Epithelial cell of prostate (primary cell): ENCODE measurements around the gene SPATA20.

Experiments
- DNase-seq: peaks from one replicate; pipeline ENCODE4 v3.0.0-alpha.2; 2011; ENCODE audit warnings: low read depth, low spot score
- H3K27ac ChIP-seq: fragments of 450-650 bp; 2 replicates; pipeline ENCODE4 v1.5.1; 2017; ENCODE audit warnings: mild to moderate bottlenecking

The SPATA20 gene

GRCh38 chr17:50547035-50547735, at the start of gene SPATA20:
Gene SPATA20 (plus strand): TSS chr17:50547174. CDS start chr17:50547209, 35 bp downstream.
- no peak for DNase-seq
- H3K27ac ChIP-seq = peak within 1 kb of the TSS; percentile 46

- H3K27ac ChIP-seq = peak overlapping the region; percentile 55
- DNase-seq = peak; percentile 41
Measured at GRCh38 chr17:50498021-50498874, 48.7 kb upstream of the SPATA20 start.

GRCh38 chr17:50499270-50499669, 47.7 kb upstream of the SPATA20 start:
- no peak for DNase-seq
- no peak overlapping the region for H3K27ac ChIP-seq

GRCh38 chr17:50499721-50500120, 47.3 kb upstream of the SPATA20 start:
- H3K27ac ChIP-seq = no peak overlapping the region
- no peak for DNase-seq

- DNase-seq = no peak
- no peak overlapping the region for H3K27ac ChIP-seq
Measured at GRCh38 chr17:50501054-50501453, 45.9 kb upstream of the SPATA20 start.

GRCh38 chr17:50502301-50502990, 44.5 kb upstream of the SPATA20 start:
- no peak for DNase-seq

GRCh38 chr17:50505591-50506130, 41.3 kb upstream of the SPATA20 start:
- DNase-seq = no peak
- H3K27ac ChIP-seq = peak overlapping the region; percentile 7

More at GRCh38 chr17:50502301-50502990, 44.5 kb upstream of the SPATA20 start:
- H3K27ac ChIP-seq = no peak overlapping the region

GRCh38 chr17:50506298-50506697, 40.7 kb upstream of the SPATA20 start:
- H3K27ac ChIP-seq = no peak overlapping the region
- no peak for DNase-seq

GRCh38 chr17:50507871-50508572, 39.0 kb upstream of the SPATA20 start, which contains the start of gene MYCBPAP:
Gene MYCBPAP (plus strand): TSS chr17:50508439. CDS start chr17:50508675, 236 bp downstream.
- no peak for DNase-seq
- peak within 1 kb of the TSS; percentile 24 for H3K27ac ChIP-seq

GRCh38 chr17:50508573-50509460, 38.2 kb upstream of the SPATA20 start:
- DNase-seq = no peak
- peak overlapping the region; percentile 24 for H3K27ac ChIP-seq

- DNase-seq = no peak
Measured at GRCh38 chr17:50511058-50511457, 35.9 kb upstream of the SPATA20 start.

GRCh38 chr17:50513495-50513894, 33.5 kb upstream of the SPATA20 start:
- DNase-seq = no peak
- no peak overlapping the region for H3K27ac ChIP-seq

More at GRCh38 chr17:50511058-50511457, 35.9 kb upstream of the SPATA20 start:
- H3K27ac ChIP-seq = no peak overlapping the region

GRCh38 chr17:50514388-50514787, 32.6 kb upstream of the SPATA20 start:
- H3K27ac ChIP-seq = no peak overlapping the region
- no peak for DNase-seq

GRCh38 chr17:50514936-50515702, 31.9 kb upstream of the SPATA20 start:
- H3K27ac ChIP-seq = no peak overlapping the region
- DNase-seq = no peak

GRCh38 chr17:50517011-50517410, 30.0 kb upstream of the SPATA20 start:
- H3K27ac ChIP-seq = peak overlapping the region; percentile 85
- DNase-seq = no peak

- peak overlapping the region; percentile 85 for H3K27ac ChIP-seq
- no peak for DNase-seq
Measured at GRCh38 chr17:50517504-50518383, 29.2 kb upstream of the SPATA20 start.

- no peak for DNase-seq
- peak overlapping the region; percentile 85 for H3K27ac ChIP-seq
Measured at GRCh38 chr17:50518384-50519023, 28.5 kb upstream of the SPATA20 start.
